ENCODE measurements around the gene EXOSC2. TPM values are rescaled to one million over a fixed set of nuclear protein-coding genes. Genes with fewer than 3 reads are reported as not detected.

The EXOSC2 gene
- total and polyA plus RNA-seq, 2 of the 4 experiments (the other 2 are of a cell fraction), result 27.0 to 48.6 TPM

DNA sequence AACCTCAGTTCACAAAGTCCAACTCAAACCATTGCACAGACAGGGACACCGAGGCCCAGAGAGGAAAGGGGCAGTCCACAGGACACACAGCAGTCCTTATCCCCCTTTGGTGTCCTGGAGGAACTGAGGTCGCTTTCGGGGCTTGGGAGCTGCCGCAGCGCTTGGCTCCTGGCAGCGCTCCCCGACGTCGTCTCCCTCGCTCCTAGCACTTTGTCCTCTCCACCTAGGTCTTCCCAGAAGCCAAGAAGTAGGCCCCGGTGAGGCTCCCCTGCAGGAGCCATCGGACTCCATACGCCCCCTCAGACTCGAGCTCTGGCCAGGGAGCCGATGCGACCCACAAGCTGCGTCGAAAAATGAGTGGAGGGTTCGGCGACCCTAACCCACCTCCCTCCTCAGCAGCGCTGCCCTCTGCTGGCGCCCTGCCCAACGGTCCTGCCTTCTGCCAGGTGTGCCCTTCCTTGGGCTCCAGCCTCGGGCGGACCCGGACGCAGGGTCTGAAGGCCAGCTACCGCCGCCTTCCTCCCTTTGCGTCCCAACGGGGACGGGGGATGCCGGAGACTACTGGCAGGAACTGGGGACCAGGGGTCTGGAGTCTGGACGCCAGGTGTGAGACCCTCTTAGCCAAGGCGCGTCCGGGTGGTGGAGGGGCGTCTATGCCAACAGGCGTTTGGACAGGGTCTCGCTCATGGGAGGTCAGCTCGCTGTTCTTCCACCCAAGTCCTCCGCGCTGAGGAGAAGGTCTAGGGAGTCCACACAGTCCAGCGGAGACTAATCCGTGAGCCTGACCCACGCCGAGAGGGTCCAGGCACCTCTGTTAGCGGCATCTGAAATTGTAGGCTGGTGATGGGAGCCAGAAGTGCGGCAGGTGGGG is 31.2 kb upstream of the EXOSC2 start:
- intact Hi-C loops (cut with micrococcal nuclease) (no loop called here), dilution Hi-C loops (cut with HindIII; ENCODE audit: low sequenced_read_pairs, unreplicated experiment) (no loop called here), in situ Hi-C loops (cut with MboI; ENCODE audit: low sequenced_read_pairs) (loop anchor here (25.0 kb wide), 1 partner anchor 550 kb away; no protein-coding TSS in a partner anchor)
- Histone ChIP-seq H3K4ac (ENCODE audit: low read depth, low read length) (no peak overlapping the region), H3K56ac (ENCODE audit: extremely low read depth, insufficient read depth, low read length) (no peak overlapping the region), H3K79me1 (ENCODE audit: low read depth in 1 of 2, low read length in 2 of 2) (no peaks in the 10 kb centered on the region), H3K36me3 (ENCODE audit: control insufficient read depth, insufficient read depth, low read length) (no peaks in the 10 kb centered on the region), H3K9ac (ENCODE audit: low read depth, low read length) (no peak overlapping the region), H2BK5ac (ENCODE audit: low read depth, low read length, poor library complexity, severe bottlenecking) (no peak overlapping the region), H3K4me1 (ENCODE audit: control insufficient read depth, insufficient read depth, low read length) (no peaks in the 10 kb centered on the region; the same call in 1 of the 2 replicates), H2BK120ac (ENCODE audit: low read depth, low read length) (no peak overlapping the region), H4K5ac (ENCODE audit: low read depth, low read length) (no peak overlapping the region), H3K9me3 (ENCODE audit: control insufficient read depth, insufficient read depth, low read length) (peaks cover 5% of the 10 kb centered on the region; the same call in 1 of the 2 replicates), H3K23ac (ENCODE audit: low read depth, low read length) (no peak overlapping the region; the same call in 1 of the 2 replicates), H3K4me2 (ENCODE audit: low read depth, low read length) (no peak overlapping the region), H3K27me3 (ENCODE audit: control insufficient read depth, insufficient read depth, low read length) (peaks cover 97% of the 10 kb centered on the region), H3K4me3 (ENCODE audit: insufficient read depth, low read depth, low read length) (no peak overlapping the region), H3K14ac (replicated peaks; ENCODE audit: low read depth, low read length) (no peak overlapping the region), H2BK15ac (ENCODE audit: low read depth, low read length) (no peak overlapping the region), H2AK5ac (ENCODE audit: low read depth, low read length) (no peak overlapping the region), H3K27ac (ENCODE audit: insufficient read depth, low read length) (no peak overlapping the region), H4K8ac (ENCODE audit: low read depth in 2 of 2, low read length in 2 of 2) (no peak overlapping the region), H3K9me1 (ENCODE audit: insufficient read depth, low read length) (no peaks in the 10 kb centered on the region), H4K20me1 (ENCODE audit: insufficient read depth, low read length) (peaks cover 6% of the 10 kb centered on the region; the same call in 1 of the 2 replicates), H2AFZ (replicated peaks; ENCODE audit: low read length, poor library complexity) (no peak overlapping the region), H3K18ac (ENCODE audit: low read depth, low read length) (no peak overlapping the region), H2AK9ac (replicated peaks; ENCODE audit: low read depth, low read length, poor library complexity) (no peak overlapping the region), H2BK20ac (ENCODE audit: low read depth, low read length) (no peak overlapping the region), H4K91ac (ENCODE audit: insufficient read depth, low read depth, low read length) (no peak overlapping the region)
- DNase-seq, result no peak
- no peak for ATAC-seq (ENCODE audit: low read depth)
- CTCF ChIA-PET, result no interaction called here
- POLR2A ChIA-PET (ENCODE audit: unreplicated experiment), result no interaction called here
- WGBS, 2 experiments (ENCODE audit: extremely low coverage in 2 of 2, insufficient read length in 1 of 2), result 4% methylated on average over 10 of the region's 49 CpGs; no CpG with 5 or more reads in 1 of the 2 experiments
- no TSS peak for BruUV-seq (replicated peaks)
- no peak for TF ChIP-seq RCOR1 (IDR thresholded peaks at IDR 0.05; ENCODE audit: insufficient replicate concordance, low read length)
- TF ChIP-seq SMC3 (IDR thresholded peaks at IDR 0.05; ENCODE audit: low read depth, low read length), result no peak
- no peak for TF ChIP-seq MAZ (IDR thresholded peaks at IDR 0.05; ENCODE audit: borderline replicate concordance, low read depth, low read length)
- TF ChIP-seq, protein P1, sequence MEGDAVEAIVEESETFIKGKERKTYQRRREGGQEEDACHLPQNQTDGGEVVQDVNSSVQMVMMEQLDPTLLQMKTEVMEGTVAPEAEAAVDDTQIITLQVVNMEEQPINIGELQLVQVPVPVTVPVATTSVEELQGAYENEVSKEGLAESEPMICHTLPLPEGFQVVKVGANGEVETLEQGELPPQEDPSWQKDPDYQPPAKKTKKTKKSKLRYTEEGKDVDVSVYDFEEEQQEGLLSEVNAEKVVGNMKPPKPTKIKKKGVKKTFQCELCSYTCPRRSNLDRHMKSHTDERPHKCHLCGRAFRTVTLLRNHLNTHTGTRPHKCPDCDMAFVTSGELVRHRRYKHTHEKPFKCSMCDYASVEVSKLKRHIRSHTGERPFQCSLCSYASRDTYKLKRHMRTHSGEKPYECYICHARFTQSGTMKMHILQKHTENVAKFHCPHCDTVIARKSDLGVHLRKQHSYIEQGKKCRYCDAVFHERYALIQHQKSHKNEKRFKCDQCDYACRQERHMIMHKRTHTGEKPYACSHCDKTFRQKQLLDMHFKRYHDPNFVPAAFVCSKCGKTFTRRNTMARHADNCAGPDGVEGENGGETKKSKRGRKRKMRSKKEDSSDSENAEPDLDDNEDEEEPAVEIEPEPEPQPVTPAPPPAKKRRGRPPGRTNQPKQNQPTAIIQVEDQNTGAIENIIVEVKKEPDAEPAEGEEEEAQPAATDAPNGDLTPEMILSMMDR (conservative IDR thresholded peaks at IDR 0.05; ENCODE audit: low read depth, low read length), result no peak
- TF ChIP-seq BHLHE40 (IDR thresholded peaks at IDR 0.05; ENCODE audit: low read depth, low read length), result no peak
- TF ChIP-seq FOS (IDR thresholded peaks at IDR 0.05; ENCODE audit: low read depth, low read length), result no peak
- TF ChIP-seq MXI1 (IDR thresholded peaks at IDR 0.05; ENCODE audit: borderline replicate concordance, low read depth, low read length), result no peak
- TF ChIP-seq RFX5 (IDR thresholded peaks at IDR 0.05; ENCODE audit: low read depth, low read length), result no peak
- no peak for TF ChIP-seq NFE2L2 (IDR thresholded peaks at IDR 0.05; ENCODE audit: low read depth, low read length)
- TF ChIP-seq, protein P2, sequence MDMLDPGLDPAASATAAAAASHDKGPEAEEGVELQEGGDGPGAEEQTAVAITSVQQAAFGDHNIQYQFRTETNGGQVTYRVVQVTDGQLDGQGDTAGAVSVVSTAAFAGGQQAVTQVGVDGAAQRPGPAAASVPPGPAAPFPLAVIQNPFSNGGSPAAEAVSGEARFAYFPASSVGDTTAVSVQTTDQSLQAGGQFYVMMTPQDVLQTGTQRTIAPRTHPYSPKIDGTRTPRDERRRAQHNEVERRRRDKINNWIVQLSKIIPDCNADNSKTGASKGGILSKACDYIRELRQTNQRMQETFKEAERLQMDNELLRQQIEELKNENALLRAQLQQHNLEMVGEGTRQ (IDR thresholded peaks at IDR 0.05; ENCODE audit: low read depth, low read length), result no peak
- TF ChIP-seq CHD1 (IDR thresholded peaks at IDR 0.05; ENCODE audit: low read depth, low read length), result no peak
- TF ChIP-seq RAD21 (IDR thresholded peaks at IDR 0.05; ENCODE audit: low read length), result no peak
- TF ChIP-seq, protein P3, sequence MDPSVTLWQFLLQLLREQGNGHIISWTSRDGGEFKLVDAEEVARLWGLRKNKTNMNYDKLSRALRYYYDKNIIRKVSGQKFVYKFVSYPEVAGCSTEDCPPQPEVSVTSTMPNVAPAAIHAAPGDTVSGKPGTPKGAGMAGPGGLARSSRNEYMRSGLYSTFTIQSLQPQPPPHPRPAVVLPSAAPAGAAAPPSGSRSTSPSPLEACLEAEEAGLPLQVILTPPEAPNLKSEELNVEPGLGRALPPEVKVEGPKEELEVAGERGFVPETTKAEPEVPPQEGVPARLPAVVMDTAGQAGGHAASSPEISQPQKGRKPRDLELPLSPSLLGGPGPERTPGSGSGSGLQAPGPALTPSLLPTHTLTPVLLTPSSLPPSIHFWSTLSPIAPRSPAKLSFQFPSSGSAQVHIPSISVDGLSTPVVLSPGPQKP (IDR thresholded peaks at IDR 0.05; ENCODE audit: borderline replicate concordance, low read depth, low read length), result no peak
